Right lobe of liver (tissue), 4 donors: Measurements from ENCODE around the gene GPSM3.

Experiments
- CTCF ChIP-seq, 4 donors: fragments of 200-600 bp in 3 of 4; fragments of 450-650 bp in 1 of 4; IDR thresholded peaks; one replicate each; pipeline versions ENCODE4 v1.5.1 to v1.8.0; 2016 to 2022; ENCODE audit warnings: antibody characterized with exemption in 4 of 4, mild to moderate bottlenecking in 2 of 4
- POLR2A ChIP-seq: fragments of 450-650 bp; IDR thresholded peaks from one replicate; pipeline ENCODE4 v1.6.1; 2017; ENCODE audit warnings: antibody characterized with exemption, mild to moderate bottlenecking
- donor health status: DM: no; HTN: no; CAD: no.
- donor health status: DM: no; HTN: no; CAD: no.
- donor health status: DM: no; HTN: yes; CAD: no.

- TF ChIP-seq CTCF (IDR thresholded peaks at IDR 0.05) (no peak), POLR2A (no peak)
These were observed 6.4 kb upstream of the GPSM3 start for GRCh38 chr6:32198866-32199265.
